GM23338 (cell line): ENCODE data around the gene PLCD4. TPM values are rescaled to one million over a fixed set of nuclear protein-coding genes. Genes with fewer than 3 reads are reported as not detected.

ENCODE experiments used
- ATAC-seq: fragments of 200-7000 bp; cut with Tn5 transposase; 3 replicates; pipeline ENCODE4 v1.9.1; 2020
- DNase-seq: peaks from one replicate; pipeline ENCODE4 v3.0.0-alpha.2; 2015; ENCODE audit warnings: low spot score
- H2AFZ ChIP-seq: fragments of 200-600 bp; sonication (generic); 2 replicates; pipeline ENCODE4 v1.8.0; 2016; ENCODE audit warnings: antibody characterized with exemption, mild to moderate bottlenecking, moderate library complexity
- H3F3A ChIP-seq: fragments of 200-600 bp; sonication (generic); replicated peaks from 2 replicates; pipeline ENCODE4 v1.8.0; 2017; ENCODE audit warnings: antibody characterized with exemption, mixed run types, low read depth
- H3K27ac ChIP-seq: fragments of 200-600 bp; sonication (generic); 2 replicates; pipeline ENCODE4 v1.6.1; 2016; ENCODE audit warnings: low read depth
- H3K27me3 ChIP-seq: fragments of 200-600 bp; sonication (generic); 2 replicates; pipeline ENCODE4 v1.8.0; 2016; ENCODE audit warnings: mild to moderate bottlenecking, mixed run types, moderate library complexity; ENCODE audit not compliant: insufficient read depth
- H3K36me3 ChIP-seq: fragments of 200-600 bp; sonication (generic); 2 replicates; pipeline ENCODE4 v1.8.0; 2016; ENCODE audit warnings: mild to moderate bottlenecking; ENCODE audit not compliant: insufficient read depth
- H3K4me1 ChIP-seq: fragments of 200-600 bp; sonication (generic); 2 replicates; pipeline ENCODE4 v1.8.0; 2016; ENCODE audit warnings: mild to moderate bottlenecking, moderate library complexity; ENCODE audit not compliant: insufficient read depth
- H3K4me2 ChIP-seq: fragments of 200-600 bp; sonication (generic); 2 replicates; pipeline ENCODE4 v1.7.1; 2017; ENCODE audit warnings: mixed run types
- H3K4me3 ChIP-seq: fragments of 200-600 bp; sonication (generic); 2 replicates; pipeline ENCODE4 v1.6.1; 2016; ENCODE audit warnings: mixed run types
- H3K79me2 ChIP-seq: fragments of 200-600 bp; sonication (generic); replicated peaks from 2 replicates; pipeline ENCODE4 v1.8.0; 2017; ENCODE audit warnings: mild to moderate bottlenecking; ENCODE audit not compliant: insufficient read depth
- H3K9me2 ChIP-seq: fragments of 200-600 bp; sonication (generic); 2 replicates; pipeline ENCODE4 v1.8.0; 2017; ENCODE audit not compliant: insufficient read depth
- H4K20me1 ChIP-seq: fragments of 200-600 bp; sonication (generic); replicated peaks from 2 replicates; pipeline ENCODE4 v1.8.0; 2017; ENCODE audit warnings: mild to moderate bottlenecking; ENCODE audit not compliant: insufficient read depth
- H3K27ac Mint-ChIP-seq: 2 replicates; pipeline ENCODE4 v1.8.0; 2020; ENCODE audit warnings: inconsistent platforms, mild to moderate bottlenecking, moderate library complexity, mixed read lengths
- H3K27me3 Mint-ChIP-seq: 3 replicates; pipeline ENCODE4 v1.8.0; 2022; ENCODE audit warnings: low read depth, mild to moderate bottlenecking, moderate library complexity, mixed read lengths, inconsistent platforms; ENCODE audit not compliant: insufficient read depth, poor library complexity
- H3K36me3 Mint-ChIP-seq: 3 replicates; pipeline ENCODE4 v1.8.0; 2021; ENCODE audit warnings: low read depth, mild to moderate bottlenecking, inconsistent platforms, moderate library complexity, mixed read lengths
- H3K4me1 Mint-ChIP-seq: 3 replicates; pipeline ENCODE4 v1.8.0; 2020; ENCODE audit warnings: mild to moderate bottlenecking, inconsistent platforms, mixed read lengths
- H3K4me3 Mint-ChIP-seq: 3 replicates; pipeline ENCODE4 v1.8.0; 2021; ENCODE audit warnings: moderate library complexity, mild to moderate bottlenecking, inconsistent platforms, mixed read lengths
- H3K9me3 Mint-ChIP-seq: 3 replicates; pipeline ENCODE4 v1.8.0; 2020; ENCODE audit warnings: moderate library complexity, mild to moderate bottlenecking, inconsistent platforms, mixed read lengths
- EZH2phosphoT487 ChIP-seq: fragments of 200-600 bp; sonication (generic); IDR thresholded peaks from one replicate; pipeline ENCODE4 v1.8.1; 2018; ENCODE audit warnings: antibody characterized with exemption; ENCODE audit not compliant: unreplicated experiment
- ZNF114 ChIP-seq: fragments of 250-450 bp; sonication (Bioruptor Pico); IDR thresholded peaks from 2 replicates; pipeline ENCODE4 v1.5.0; 2020; ENCODE audit warnings: mild to moderate bottlenecking, moderate library complexity
- ZNF331 ChIP-seq: fragments of 250-450 bp; sonication (Bioruptor Pico); IDR thresholded peaks from 2 replicates; pipeline ENCODE4 v1.5.0; 2020; ENCODE audit warnings: low read depth, mild to moderate bottlenecking, moderate library complexity
- polyA plus RNA-seq: library from polyadenylated mRNA; unstranded; fragments of >200 nt; fragmentation: Nextera tagmentation; extraction: Ambion mirVana; gene quantifications from 2 replicates; pipeline ENCODE4 v1.2.1, GENCODE V29; 2016
- total RNA-seq: library from RNA; depleted of rRNA; stranded (reverse); fragments of >200 nt; shearing (Covaris generic); gene quantifications from 2 replicates; pipeline ENCODE4 v1.2.3, GENCODE V29; 2014
- TF ChIP-seq, protein P1 (sequence below): IDR thresholded peaks from 2 replicates; pipeline ENCODE4 v1.6.1; 2016; ENCODE audit warnings: antibody characterized with exemption
- TF ChIP-seq, protein P2 (sequence below), 2 experiments: fragments of 200-600 bp in 1 of 2; sonication (generic) in 1 of 2; conservative IDR thresholded peaks; 2 replicates each; pipeline versions ENCODE4 v1.5.1 to v1.6.1; 2016 to 2017; ENCODE audit warnings: antibody characterized with exemption in 2 of 2, low read depth in 2 of 2, mild to moderate bottlenecking in 2 of 2, moderate library complexity in 1 of 2
- TF ChIP-seq, protein P3 (sequence below): IDR thresholded peaks from one replicate; pipeline ENCODE4 v1.6.1; 2018; ENCODE audit warnings: antibody characterized with exemption; ENCODE audit not compliant: unreplicated experiment
- TF ChIP-seq, protein P4 (sequence below): fragments of 250-450 bp; sonication (Bioruptor Pico); IDR thresholded peaks from 2 replicates; pipeline ENCODE4 v1.5.0; 2020; ENCODE audit warnings: mild to moderate bottlenecking, moderate library complexity

PLCD4 gene
- total and polyA plus RNA-seq, 2 experiments from 2014 or later = 0.80 to 1.3 TPM

DNA sequence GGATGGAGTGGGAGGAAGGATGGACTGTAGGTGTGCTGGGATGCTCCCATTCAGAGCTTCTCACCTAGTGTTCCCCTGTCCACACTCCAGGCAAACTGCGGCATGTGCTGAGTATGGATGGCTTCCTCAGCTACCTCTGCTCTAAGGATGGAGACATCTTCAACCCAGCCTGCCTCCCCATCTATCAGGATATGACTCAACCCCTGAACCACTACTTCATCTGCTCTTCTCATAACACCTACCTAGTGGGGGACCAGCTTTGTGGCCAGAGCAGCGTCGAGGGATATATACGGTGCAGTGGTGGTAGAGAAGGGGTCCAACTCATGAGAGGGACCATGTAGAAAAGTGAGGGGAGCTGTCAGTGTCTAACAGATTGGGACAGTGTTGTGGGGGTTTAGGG is 20.2 kb downstream of the PLCD4 start:
- no peak overlapping the region for H3K4me3 ChIP-seq
- H3K4me3 Mint-ChIP-seq = no peak overlapping the region
- no peaks in the 10 kb centered on the region for H3F3A ChIP-seq
- H4K20me1 ChIP-seq = no peaks in the 10 kb centered on the region
- no peaks in the 10 kb centered on the region for H3K27me3 ChIP-seq
- H3K9me3 Mint-ChIP-seq = no peaks in the 10 kb centered on the region
- TF ChIP-seq, protein P1, sequence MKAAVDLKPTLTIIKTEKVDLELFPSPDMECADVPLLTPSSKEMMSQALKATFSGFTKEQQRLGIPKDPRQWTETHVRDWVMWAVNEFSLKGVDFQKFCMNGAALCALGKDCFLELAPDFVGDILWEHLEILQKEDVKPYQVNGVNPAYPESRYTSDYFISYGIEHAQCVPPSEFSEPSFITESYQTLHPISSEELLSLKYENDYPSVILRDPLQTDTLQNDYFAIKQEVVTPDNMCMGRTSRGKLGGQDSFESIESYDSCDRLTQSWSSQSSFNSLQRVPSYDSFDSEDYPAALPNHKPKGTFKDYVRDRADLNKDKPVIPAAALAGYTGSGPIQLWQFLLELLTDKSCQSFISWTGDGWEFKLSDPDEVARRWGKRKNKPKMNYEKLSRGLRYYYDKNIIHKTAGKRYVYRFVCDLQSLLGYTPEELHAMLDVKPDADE = no peak
- TF ChIP-seq, protein P2, sequence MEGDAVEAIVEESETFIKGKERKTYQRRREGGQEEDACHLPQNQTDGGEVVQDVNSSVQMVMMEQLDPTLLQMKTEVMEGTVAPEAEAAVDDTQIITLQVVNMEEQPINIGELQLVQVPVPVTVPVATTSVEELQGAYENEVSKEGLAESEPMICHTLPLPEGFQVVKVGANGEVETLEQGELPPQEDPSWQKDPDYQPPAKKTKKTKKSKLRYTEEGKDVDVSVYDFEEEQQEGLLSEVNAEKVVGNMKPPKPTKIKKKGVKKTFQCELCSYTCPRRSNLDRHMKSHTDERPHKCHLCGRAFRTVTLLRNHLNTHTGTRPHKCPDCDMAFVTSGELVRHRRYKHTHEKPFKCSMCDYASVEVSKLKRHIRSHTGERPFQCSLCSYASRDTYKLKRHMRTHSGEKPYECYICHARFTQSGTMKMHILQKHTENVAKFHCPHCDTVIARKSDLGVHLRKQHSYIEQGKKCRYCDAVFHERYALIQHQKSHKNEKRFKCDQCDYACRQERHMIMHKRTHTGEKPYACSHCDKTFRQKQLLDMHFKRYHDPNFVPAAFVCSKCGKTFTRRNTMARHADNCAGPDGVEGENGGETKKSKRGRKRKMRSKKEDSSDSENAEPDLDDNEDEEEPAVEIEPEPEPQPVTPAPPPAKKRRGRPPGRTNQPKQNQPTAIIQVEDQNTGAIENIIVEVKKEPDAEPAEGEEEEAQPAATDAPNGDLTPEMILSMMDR (conservative IDR thresholded peaks at IDR 0.05; ENCODE audit: low read depth in 2 of 2) = no peak
- H3K27ac ChIP-seq = no peak overlapping the region
- H3K4me2 ChIP-seq = no peak overlapping the region
- DNase-seq (no peak), ATAC-seq (no peak)
- H3K36me3 ChIP-seq = no peaks in the 10 kb centered on the region
- H2AFZ ChIP-seq = no peak overlapping the region
- peaks cover 2% of the 10 kb centered on the region; the same call in 1 of the 3 replicates for H3K4me1 Mint-ChIP-seq
- peaks cover 8% of the 10 kb centered on the region for H3K27me3 Mint-ChIP-seq
- H3K36me3 Mint-ChIP-seq = no peaks in the 10 kb centered on the region; the same call in 2 of the 3 replicates
- H3K9me2 ChIP-seq = no peaks in the 10 kb centered on the region; the same call in 1 of the 2 replicates
- no peaks in the 10 kb centered on the region for H3K4me1 ChIP-seq
- no peak overlapping the region for H3K27ac Mint-ChIP-seq
- no peaks in the 10 kb centered on the region for H3K79me2 ChIP-seq

DNA sequence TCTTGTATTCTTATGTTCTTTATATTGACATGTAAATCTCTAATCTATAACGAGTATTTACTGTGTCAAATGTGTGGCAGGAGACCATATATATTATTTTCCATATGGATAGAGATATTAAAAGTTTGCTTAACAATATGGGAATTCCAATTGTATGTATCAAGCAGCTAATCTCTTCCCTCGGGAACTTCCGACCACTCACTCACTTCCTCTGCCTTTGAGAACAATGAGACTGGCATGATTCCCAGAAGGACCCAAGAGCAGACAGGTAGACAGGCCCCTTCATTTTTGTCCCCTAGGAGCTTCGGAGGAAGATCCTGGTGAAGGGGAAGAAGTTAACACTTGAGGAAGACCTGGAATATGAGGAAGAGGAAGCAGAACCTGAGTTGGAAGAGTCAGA is 24.1 kb downstream of the PLCD4 start:
- Histone ChIP-seq H3F3A (no peaks in the 10 kb centered on the region), H3K4me2 (no peak overlapping the region), H3K4me1 (no peaks in the 10 kb centered on the region), H3K4me3 (no peak overlapping the region), H3K27me3 (no peaks in the 10 kb centered on the region), H2AFZ (no peak overlapping the region), H3K9me2 (no peaks in the 10 kb centered on the region; the same call in 1 of the 2 replicates), H4K20me1 (no peaks in the 10 kb centered on the region; the same call in 1 of the 2 replicates), H3K36me3 (0 out of 2 replicates have a peak, but pooled peaks cover 5% of the 10 kb centered on the region), H3K79me2 (no peaks in the 10 kb centered on the region), H3K27ac (no peak overlapping the region)
- H3K36me3 Mint-ChIP-seq = peaks cover 17% of the 10 kb centered on the region
- no peaks in the 10 kb centered on the region for H3K9me3 Mint-ChIP-seq
- peaks cover 10% of the 10 kb centered on the region for H3K27me3 Mint-ChIP-seq
- H3K4me3 Mint-ChIP-seq = no peak overlapping the region
- ATAC-seq (no peak), DNase-seq (no peak)
- no peak overlapping the region for H3K27ac Mint-ChIP-seq
- no peaks in the 10 kb centered on the region for H3K4me1 Mint-ChIP-seq
- TF ChIP-seq EZH2phosphoT487 (no peak), ZNF331 (CRISPR knock-in tag) (no peak), ZNF114 (CRISPR knock-in tag) (no peak)
- TF ChIP-seq, protein P3, sequence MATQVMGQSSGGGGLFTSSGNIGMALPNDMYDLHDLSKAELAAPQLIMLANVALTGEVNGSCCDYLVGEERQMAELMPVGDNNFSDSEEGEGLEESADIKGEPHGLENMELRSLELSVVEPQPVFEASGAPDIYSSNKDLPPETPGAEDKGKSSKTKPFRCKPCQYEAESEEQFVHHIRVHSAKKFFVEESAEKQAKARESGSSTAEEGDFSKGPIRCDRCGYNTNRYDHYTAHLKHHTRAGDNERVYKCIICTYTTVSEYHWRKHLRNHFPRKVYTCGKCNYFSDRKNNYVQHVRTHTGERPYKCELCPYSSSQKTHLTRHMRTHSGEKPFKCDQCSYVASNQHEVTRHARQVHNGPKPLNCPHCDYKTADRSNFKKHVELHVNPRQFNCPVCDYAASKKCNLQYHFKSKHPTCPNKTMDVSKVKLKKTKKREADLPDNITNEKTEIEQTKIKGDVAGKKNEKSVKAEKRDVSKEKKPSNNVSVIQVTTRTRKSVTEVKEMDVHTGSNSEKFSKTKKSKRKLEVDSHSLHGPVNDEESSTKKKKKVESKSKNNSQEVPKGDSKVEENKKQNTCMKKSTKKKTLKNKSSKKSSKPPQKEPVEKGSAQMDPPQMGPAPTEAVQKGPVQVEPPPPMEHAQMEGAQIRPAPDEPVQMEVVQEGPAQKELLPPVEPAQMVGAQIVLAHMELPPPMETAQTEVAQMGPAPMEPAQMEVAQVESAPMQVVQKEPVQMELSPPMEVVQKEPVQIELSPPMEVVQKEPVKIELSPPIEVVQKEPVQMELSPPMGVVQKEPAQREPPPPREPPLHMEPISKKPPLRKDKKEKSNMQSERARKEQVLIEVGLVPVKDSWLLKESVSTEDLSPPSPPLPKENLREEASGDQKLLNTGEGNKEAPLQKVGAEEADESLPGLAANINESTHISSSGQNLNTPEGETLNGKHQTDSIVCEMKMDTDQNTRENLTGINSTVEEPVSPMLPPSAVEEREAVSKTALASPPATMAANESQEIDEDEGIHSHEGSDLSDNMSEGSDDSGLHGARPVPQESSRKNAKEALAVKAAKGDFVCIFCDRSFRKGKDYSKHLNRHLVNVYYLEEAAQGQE = no peak
- TF ChIP-seq, protein P4, sequence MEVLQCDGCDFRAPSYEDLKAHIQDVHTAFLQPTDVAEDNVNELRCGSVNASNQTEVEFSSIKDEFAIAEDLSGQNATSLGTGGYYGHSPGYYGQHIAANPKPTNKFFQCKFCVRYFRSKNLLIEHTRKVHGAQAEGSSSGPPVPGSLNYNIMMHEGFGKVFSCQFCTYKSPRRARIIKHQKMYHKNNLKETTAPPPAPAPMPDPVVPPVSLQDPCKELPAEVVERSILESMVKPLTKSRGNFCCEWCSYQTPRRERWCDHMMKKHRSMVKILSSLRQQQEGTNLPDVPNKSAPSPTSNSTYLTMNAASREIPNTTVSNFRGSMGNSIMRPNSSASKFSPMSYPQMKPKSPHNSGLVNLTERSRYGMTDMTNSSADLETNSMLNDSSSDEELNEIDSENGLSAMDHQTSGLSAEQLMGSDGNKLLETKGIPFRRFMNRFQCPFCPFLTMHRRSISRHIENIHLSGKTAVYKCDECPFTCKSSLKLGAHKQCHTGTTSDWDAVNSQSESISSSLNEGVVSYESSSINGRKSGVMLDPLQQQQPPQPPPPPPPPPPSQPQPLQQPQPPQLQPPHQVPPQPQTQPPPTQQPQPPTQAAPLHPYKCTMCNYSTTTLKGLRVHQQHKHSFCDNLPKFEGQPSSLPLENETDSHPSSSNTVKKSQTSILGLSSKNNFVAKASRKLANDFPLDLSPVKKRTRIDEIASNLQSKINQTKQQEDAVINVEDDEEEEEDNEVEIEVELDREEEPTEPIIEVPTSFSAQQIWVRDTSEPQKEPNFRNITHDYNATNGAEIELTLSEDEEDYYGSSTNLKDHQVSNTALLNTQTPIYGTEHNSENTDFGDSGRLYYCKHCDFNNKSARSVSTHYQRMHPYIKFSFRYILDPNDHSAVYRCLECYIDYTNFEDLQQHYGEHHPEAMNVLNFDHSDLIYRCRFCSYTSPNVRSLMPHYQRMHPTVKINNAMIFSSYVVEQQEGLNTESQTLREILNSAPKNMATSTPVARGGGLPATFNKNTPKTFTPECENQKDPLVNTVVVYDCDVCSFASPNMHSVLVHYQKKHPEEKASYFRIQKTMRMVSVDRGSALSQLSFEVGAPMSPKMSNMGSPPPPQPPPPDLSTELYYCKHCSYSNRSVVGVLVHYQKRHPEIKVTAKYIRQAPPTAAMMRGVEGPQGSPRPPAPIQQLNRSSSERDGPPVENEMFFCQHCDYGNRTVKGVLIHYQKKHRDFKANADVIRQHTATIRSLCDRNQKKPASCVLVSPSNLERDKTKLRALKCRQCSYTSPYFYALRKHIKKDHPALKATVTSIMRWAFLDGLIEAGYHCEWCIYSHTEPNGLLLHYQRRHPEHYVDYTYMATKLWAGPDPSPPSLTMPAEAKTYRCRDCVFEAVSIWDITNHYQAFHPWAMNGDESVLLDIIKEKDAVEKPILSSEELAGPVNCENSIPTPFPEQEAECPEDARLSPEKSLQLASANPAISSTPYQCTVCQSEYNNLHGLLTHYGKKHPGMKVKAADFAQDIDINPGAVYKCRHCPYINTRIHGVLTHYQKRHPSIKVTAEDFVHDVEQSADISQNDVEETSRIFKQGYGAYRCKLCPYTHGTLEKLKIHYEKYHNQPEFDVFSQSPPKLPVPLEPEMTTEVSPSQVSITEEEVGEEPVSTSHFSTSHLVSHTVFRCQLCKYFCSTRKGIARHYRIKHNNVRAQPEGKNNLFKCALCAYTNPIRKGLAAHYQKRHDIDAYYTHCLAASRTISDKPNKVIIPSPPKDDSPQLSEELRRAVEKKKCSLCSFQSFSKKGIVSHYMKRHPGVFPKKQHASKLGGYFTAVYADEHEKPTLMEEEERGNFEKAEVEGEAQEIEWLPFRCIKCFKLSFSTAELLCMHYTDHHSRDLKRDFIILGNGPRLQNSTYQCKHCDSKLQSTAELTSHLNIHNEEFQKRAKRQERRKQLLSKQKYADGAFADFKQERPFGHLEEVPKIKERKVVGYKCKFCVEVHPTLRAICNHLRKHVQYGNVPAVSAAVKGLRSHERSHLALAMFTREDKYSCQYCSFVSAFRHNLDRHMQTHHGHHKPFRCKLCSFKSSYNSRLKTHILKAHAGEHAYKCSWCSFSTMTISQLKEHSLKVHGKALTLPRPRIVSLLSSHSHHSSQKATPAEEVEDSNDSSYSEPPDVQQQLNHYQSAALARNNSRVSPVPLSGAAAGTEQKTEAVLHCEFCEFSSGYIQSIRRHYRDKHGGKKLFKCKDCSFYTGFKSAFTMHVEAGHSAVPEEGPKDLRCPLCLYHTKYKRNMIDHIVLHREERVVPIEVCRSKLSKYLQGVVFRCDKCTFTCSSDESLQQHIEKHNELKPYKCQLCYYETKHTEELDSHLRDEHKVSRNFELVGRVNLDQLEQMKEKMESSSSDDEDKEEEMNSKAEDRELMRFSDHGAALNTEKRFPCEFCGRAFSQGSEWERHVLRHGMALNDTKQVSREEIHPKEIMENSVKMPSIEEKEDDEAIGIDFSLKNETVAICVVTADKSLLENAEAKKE = no peak
- TF ChIP-seq, protein P1 = no peak
